GM12892 (cell line): ENCODE data around the gene SMARCC1.
A peak's percentile ranks its signal among the peaks of the same experiment; 100 is the strongest.

Experiments
- POLR2A ChIP-seq: IDR thresholded peaks from 2 replicates; pipeline ENCODE4 v1.6.1; 2011; ENCODE audit warnings: low read depth, low read length, control low read depth
- POLR2AphosphoS5 ChIP-seq: IDR thresholded peaks from 2 replicates; pipeline ENCODE4 v1.6.1; 2011; ENCODE audit warnings: low read depth, low read length, control low read depth
- TAF1 ChIP-seq: IDR thresholded peaks from 2 replicates; pipeline ENCODE4 v1.6.1; 2011; ENCODE audit warnings: low read depth, mild to moderate bottlenecking, control low read depth, low read length, borderline replicate concordance

DNA sequence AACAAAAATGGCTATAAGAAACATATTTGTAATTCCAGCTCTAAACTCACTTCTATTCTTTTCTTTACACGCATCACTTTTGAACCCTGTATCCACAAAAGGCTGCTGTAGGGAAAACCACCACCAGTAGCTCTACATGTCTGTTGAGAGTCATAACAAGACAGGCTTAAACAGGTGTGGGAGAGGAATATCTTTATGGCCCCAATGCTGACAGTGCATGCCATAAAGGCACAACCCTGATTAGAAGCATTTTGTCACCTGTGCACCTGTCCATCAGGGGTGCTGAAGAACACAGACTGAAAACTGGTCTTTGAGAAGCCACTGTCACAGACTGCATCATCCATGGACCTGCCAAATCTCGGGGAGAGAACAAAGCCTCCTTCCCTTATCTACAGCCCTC lies 191.5 kb downstream of the SMARCC1 start:
- TF ChIP-seq POLR2A (peak; percentile 26; the same call in 1 of the 2 replicates), POLR2AphosphoS5 (no peak), TAF1 (no peak)
